ENCODE data around the gene POLR1E.

Gene POLR1E

GRCh38 chr9:37549527-37549926, 63.8 kb downstream of the POLR1E start:
- TF ChIP-seq POLR2AphosphoS5 (IDR thresholded peaks at IDR 0.05; ENCODE audit: low read depth, low read length) = no peak
- TF ChIP-seq TAF1 (IDR thresholded peaks at IDR 0.05; ENCODE audit: borderline replicate concordance, low read depth, low read length) = no peak
- TF ChIP-seq POLR2A (IDR thresholded peaks at IDR 0.05; ENCODE audit: low read depth, low read length) = no peak
- no peak for DNase-seq (ENCODE audit: insufficient read length)
- FAIRE-seq = no peak

GRCh38 chr9:37550781-37551180, 65.0 kb downstream of the POLR1E start:
- DNase-seq (ENCODE audit: insufficient read length) = no peak
- FAIRE-seq = no peak
- no peak for TF ChIP-seq POLR2AphosphoS5 (IDR thresholded peaks at IDR 0.05; ENCODE audit: low read depth, low read length)

GRCh38 chr9:37551468-37551867, 65.7 kb downstream of the POLR1E start:
- TF ChIP-seq POLR2A (IDR thresholded peaks at IDR 0.05; ENCODE audit: low read depth, low read length) (no peak), POLR2AphosphoS5 (IDR thresholded peaks at IDR 0.05; ENCODE audit: low read depth, low read length) (no peak), TAF1 (IDR thresholded peaks at IDR 0.05; ENCODE audit: borderline replicate concordance, low read depth, low read length) (no peak)
- DNase-seq (ENCODE audit: insufficient read length) (no peak), FAIRE-seq (no peak)

GRCh38 chr9:37551888-37552287, 66.1 kb downstream of the POLR1E start:
- no peak for TF ChIP-seq TAF1 (IDR thresholded peaks at IDR 0.05; ENCODE audit: borderline replicate concordance, low read depth, low read length)
- TF ChIP-seq POLR2A (IDR thresholded peaks at IDR 0.05; ENCODE audit: low read depth, low read length) = no peak
- TF ChIP-seq POLR2AphosphoS5 (IDR thresholded peaks at IDR 0.05; ENCODE audit: low read depth, low read length) = no peak
- no peak for FAIRE-seq
- DNase-seq (ENCODE audit: insufficient read length) = no peak

All from GM12892 (cell line).